Subcutaneous adipose tissue (tissue), 4 donors: ENCODE results near the gene HIGD1A. TPM values are rescaled to one million over a fixed set of nuclear protein-coding genes. Genes with fewer than 3 reads are reported as not detected.

Experiments used
- CTCF ChIP-seq: fragments of 450-650 bp; IDR thresholded peaks from one replicate; pipeline ENCODE4 v1.5.1; 2016; ENCODE audit warnings: low read depth, mild to moderate bottlenecking, control low read depth, antibody characterized with exemption, moderate library complexity
- total RNA-seq, 4 donors: library from RNA; depleted of rRNA; stranded (reverse); fragments of >200 nt; gene quantifications; one replicate each; pipeline ENCODE4 v1.1.0, GENCODE V29; 2016

The HIGD1A gene
- total RNA-seq, 4 donors from 2014 or later = 115 to 236 (median 161) TPM

DNA sequence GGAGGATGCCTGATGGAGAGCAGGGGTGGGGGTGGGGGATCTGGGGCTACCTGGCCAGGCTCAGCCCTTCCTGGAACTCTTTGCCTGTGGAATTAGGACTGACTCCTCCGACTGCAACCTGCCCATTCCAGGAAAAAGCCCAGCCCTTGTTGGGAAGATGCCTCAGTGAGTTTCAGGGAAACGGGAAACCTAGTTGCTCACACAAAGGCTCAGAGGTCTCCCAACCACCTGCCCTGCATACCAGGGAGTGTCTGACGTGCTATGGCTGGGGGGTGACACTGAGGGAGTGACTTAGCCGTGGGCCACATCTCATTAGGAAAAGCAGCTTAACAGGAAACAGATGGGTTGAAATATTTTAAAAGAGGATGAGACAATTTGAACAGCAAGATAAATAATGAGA lies 43.4 kb upstream of the HIGD1A start:
- no peak for TF ChIP-seq CTCF

DNA sequence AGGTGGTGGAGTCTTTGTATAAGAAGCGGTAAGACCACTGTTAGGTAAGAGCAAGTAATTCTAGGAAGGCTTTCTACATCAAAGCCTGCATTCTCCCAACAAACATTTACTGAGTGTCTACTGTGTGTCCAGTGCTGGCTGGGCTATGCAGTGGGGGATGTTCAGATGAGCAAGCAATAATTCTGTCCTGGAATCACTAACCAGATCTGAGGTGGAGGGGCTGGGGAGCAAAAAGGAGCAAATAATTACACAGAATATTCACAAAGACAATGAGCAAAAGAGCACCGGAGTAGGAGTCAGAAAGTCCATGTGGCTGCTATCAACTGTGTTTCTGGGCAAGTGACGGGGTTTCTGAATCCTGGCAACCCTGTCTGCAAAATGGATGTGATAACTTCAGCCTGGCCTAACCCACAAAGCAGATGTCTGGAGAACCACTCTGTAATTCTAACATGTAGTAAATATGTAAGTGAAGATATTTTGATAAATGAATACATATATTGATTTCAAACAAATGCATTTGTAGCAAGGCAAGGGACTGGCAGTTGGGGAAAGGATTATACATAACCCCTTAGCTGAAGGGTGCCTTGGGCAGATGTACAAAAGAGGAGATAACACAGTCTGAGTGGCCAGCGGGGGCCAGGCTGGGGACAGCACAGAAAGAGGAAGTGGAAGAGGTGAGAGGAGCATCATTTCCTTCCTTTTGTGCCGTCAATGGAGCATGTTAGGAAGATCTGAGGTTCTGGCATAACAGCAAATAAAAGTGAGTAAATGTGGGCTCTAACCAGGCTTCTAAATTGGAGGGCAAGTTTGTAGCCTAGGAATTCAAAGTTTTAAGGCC lies 42.6 kb upstream of the HIGD1A start:
- no peak for TF ChIP-seq CTCF

GRCh38 chr3:42844815-42845214 lies 40.5 kb upstream of the HIGD1A start:
- TF ChIP-seq CTCF = no peak

DNA sequence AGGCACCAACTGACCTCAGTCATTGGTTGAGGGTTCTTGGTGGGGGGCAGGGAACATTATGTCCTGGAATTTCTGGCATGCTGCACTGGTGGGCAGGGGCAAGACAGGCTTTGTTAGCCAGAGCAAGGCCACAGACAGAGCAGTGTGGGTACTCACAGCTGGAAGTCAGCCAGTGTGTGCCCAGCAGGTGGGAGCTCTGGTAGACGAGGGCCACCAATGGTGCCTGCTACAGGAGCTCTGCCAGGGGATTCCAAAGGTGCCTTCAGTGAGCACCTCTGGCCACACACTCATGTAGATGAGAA lies 40.1 kb upstream of the HIGD1A start:
- no peak for TF ChIP-seq CTCF

GRCh38 chr3:42843713-42844411 lies 39.6 kb upstream of the HIGD1A start:
- no peak for TF ChIP-seq CTCF

DNA sequence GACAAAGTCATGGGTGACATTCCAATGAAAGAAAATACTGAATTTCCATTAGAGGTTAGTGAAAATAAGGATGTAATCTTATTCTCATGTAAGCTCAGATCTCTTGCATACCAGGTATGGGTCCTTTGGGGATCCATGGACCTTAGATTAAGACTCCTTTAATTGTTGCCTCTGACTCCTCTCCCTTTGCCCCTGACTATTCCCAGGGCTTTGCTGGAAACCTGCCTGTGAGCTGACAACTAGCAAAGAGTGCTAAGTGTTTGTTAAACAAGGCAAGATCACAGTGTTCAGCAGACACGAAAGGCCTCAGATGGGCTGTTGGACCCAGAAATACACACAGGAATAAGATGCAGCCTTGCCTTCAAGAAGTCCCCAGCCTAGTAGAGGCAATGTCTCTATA lies 37.0 kb upstream of the HIGD1A start:
- TF ChIP-seq CTCF = no peak

- TF ChIP-seq CTCF = no peak
Measured at GRCh38 chr3:42839616-42840015, 35.3 kb upstream of the HIGD1A start.
